Ovary (tissue), 9 donors: ENCODE measurements around the gene TRIM28. TPM values are rescaled to one million over a fixed set of nuclear protein-coding genes. Genes with fewer than 3 reads are reported as not detected.

Source experiments
- DNase-seq, 5 donors: peaks; one replicate each; pipeline ENCODE4 v3.0.0-alpha.2; 2019 to 2020
- H3K27ac ChIP-seq, 2 donors: fragments of 200-600 bp; one replicate each; pipeline versions ENCODE4 v1.5.1 to v1.8.0; 2019 to 2022
- H3K27me3 ChIP-seq: fragments of 200-600 bp; one replicate; pipeline ENCODE4 v1.8.0; 2022
- H3K36me3 ChIP-seq: fragments of 200-600 bp; sonication (generic); one replicate; pipeline ENCODE4 v1.5.1; 2019
- H3K4me1 ChIP-seq: one replicate; pipeline ENCODE4 v1.8.1; 2013; ENCODE audit warnings: mild to moderate bottlenecking, moderate library complexity; ENCODE audit not compliant: insufficient read depth
- H3K4me3 ChIP-seq: fragments of 200-600 bp; sonication (generic); one replicate; pipeline ENCODE4 v1.5.1; 2017
- H3K9me3 ChIP-seq, 2 donors: fragments of 200-600 bp in 1 of 2; sonication (generic) in 1 of 2; one replicate each; pipeline versions ENCODE4 v1.5.1 to v1.8.1; 2013 to 2019; ENCODE audit warnings: mild to moderate bottlenecking in 1 of 2, moderate library complexity in 1 of 2
- CTCF ChIP-seq, 3 donors: fragments of 450-650 bp in 2 of 3; fragments of 200-600 bp in 1 of 3; IDR thresholded peaks; one replicate each; pipeline versions ENCODE4 v1.5.1 to v1.8.0; 2016 to 2022; ENCODE audit warnings: antibody characterized with exemption in 3 of 3, mild to moderate bottlenecking in 1 of 3
- EP300 ChIP-seq: sonication (generic); formaldehyde crosslinking; IDR thresholded peaks from one replicate; pipeline ENCODE4 v1.6.1; 2017; ENCODE audit warnings: antibody characterized with exemption
- POLR2A ChIP-seq: fragments of 450-650 bp; IDR thresholded peaks from one replicate; pipeline ENCODE4 v1.6.1; 2017; ENCODE audit warnings: antibody characterized with exemption, mild to moderate bottlenecking, moderate library complexity
- WGBS, 3 donors: extraction: QIAGEN DNeasy Blood & Tissue Kit in 1 of 3; methylation state at CpG; one replicate each; pipeline versions ENCODE4 v1.1.5 to v1.1.7; 2013 to 2017; 5-methylcytosine and 5-hydroxymethylcytosine counted together
- intact Hi-C, 4 donors: fragments of 100-400 bp; cut with DNase I; formaldehyde crosslinking; loops; one replicate each; pipeline versions ENCODE4 v1.11.0 to v1.15.1; 2022 to 2023
- polyA plus RNA-seq, 2 donors: library from polyadenylated mRNA; stranded (reverse); fragments of 200-250 nt in 1 of 2; fragments of 350-450 nt in 1 of 2; fragmentation: Illumina TruSeq in 1 of 2; extraction: RNeasy Lipid Tissue Mini Kit (QIAGEN cat#74804) in 1 of 2; gene quantifications; one replicate each; pipeline ENCODE4 v1.2.3, GENCODE V29; 2013 to 2014
- total RNA-seq, 7 donors: library from RNA; depleted of rRNA in 2 of 7; stranded (reverse); fragments of >200 nt in 2 of 7; fragmentation: NEBNext Ultra II Directional in 3 of 7; extraction: Animal tissue kit (Norgen Biotek cat#: 25700) in 3 of 7; gene quantifications; one replicate each; pipeline versions ENCODE4 v1.1.0 to v1.2.4, GENCODE V29; 2016 to 2023
- donor health status: DM: no; HTN: no; CAD: no; lungs with moderate emphysema.
- donor health status: DM: no; HTN: no; CAD: no.
- donor health status: Bipolar disorder and iron deficiency.
- donor health status: DM: yes; HTN: yes; CAD: no.
- donor health status: DM: no; HTN: no; CAD: no.
- donor health status: DM: yes; HTN: yes; CAD: no.

TRIM28 gene
- total and polyA plus RNA-seq, 9 donors: 193 to 505 (median 317) TPM

GRCh38 chr19:58514564-58515022 lies 29.3 kb upstream of the TRIM28 start:
- no peaks in the 10 kb centered on the region for H3K27me3 ChIP-seq
- peaks cover 8% of the 10 kb centered on the region for H3K4me1 ChIP-seq
- no peaks in the 10 kb centered on the region for H3K9me3 ChIP-seq
- intact Hi-C loops: no loop called here
- no peak for DNase-seq
- no peak overlapping the region for H3K27ac ChIP-seq
- TF ChIP-seq EP300 (no peak), CTCF (IDR thresholded peaks at IDR 0.05) (no peak), POLR2A (no peak)
- no peaks in the 10 kb centered on the region for H3K36me3 ChIP-seq
- H3K4me3 ChIP-seq: no peak overlapping the region
- 42 to 58% (median 44%) methylated on average over 3 of the region's 3 CpGs for WGBS, 3 donors

GRCh38 chr19:58515259-58515658 lies 28.6 kb upstream of the TRIM28 start:
- WGBS, 3 donors: 80 to 90% (median 81%) methylated on average over 2 of the region's 2 CpGs
- H3K36me3 ChIP-seq: no peaks in the 10 kb centered on the region
- H3K4me1 ChIP-seq: peaks cover 8% of the 10 kb centered on the region
- TF ChIP-seq POLR2A (no peak), CTCF (IDR thresholded peaks at IDR 0.05) (no peak), EP300 (no peak)
- DNase-seq: no peak
- H3K4me3 ChIP-seq: no peak overlapping the region
- no peak overlapping the region for H3K27ac ChIP-seq
- intact Hi-C loops: no loop called here
- no peaks in the 10 kb centered on the region for H3K9me3 ChIP-seq
- no peaks in the 10 kb centered on the region for H3K27me3 ChIP-seq

- no peak overlapping the region for H3K27ac ChIP-seq
- H3K4me1 ChIP-seq: peaks cover 10% of the 10 kb centered on the region
- TF ChIP-seq EP300: no peak
- TF ChIP-seq POLR2A: no peak
- no peak for TF ChIP-seq CTCF (IDR thresholded peaks at IDR 0.05)
- no peak overlapping the region for H3K4me3 ChIP-seq
- H3K36me3 ChIP-seq: no peaks in the 10 kb centered on the region
- H3K9me3 ChIP-seq: no peaks in the 10 kb centered on the region
- intact Hi-C loops: no loop called here
- peak in 1 of 5 donors; percentile 34 for DNase-seq
- 74 to 86% (median 79%) methylated on average over 24 to 25 of the region's 25 CpGs for WGBS, 3 donors
- no peaks in the 10 kb centered on the region for H3K27me3 ChIP-seq
These were observed 27.5 kb upstream of the TRIM28 start for GRCh38 chr19:58516246-58516836.

GRCh38 chr19:58516964-58517833 lies 26.7 kb upstream of the TRIM28 start:
- H3K27me3 ChIP-seq: no peaks in the 10 kb centered on the region
- DNase-seq: peak in 1 of 5 donors; percentile 41
- H3K4me3 ChIP-seq: no peak overlapping the region
- no peaks in the 10 kb centered on the region for H3K9me3 ChIP-seq
- no peaks in the 10 kb centered on the region for H3K36me3 ChIP-seq
- H3K4me1 ChIP-seq: peaks cover 10% of the 10 kb centered on the region
- intact Hi-C loops: no loop called here
- 84 to 87% (median 85%) methylated on average over 65 of the region's 65 CpGs for WGBS, 3 donors
- H3K27ac ChIP-seq: no peak overlapping the region
- TF ChIP-seq CTCF (IDR thresholded peaks at IDR 0.05) (no peak), EP300 (no peak), POLR2A (no peak)
